Dermis microvascular lymphatic vessel endothelial cell (primary cell): Measurements from ENCODE around the gene GRID2IP. TPM values are rescaled to one million over a fixed set of nuclear protein-coding genes. Genes with fewer than 3 reads are reported as not detected.
"Not testable (repeated sequence)": the region's sequence is repeated elsewhere in the genome, so short reads cannot be mapped to it uniquely, and the experiment has no call there.

ENCODE experiments used
- DNase-seq, 2 donors: peaks; one replicate each; pipeline versions ENCODE4 v3.0.0 to v3.0.0-alpha.2; 2010; ENCODE audit warnings: low read depth in 2 of 2
- total RNA-seq: library from RNA; depleted of rRNA; stranded (reverse); fragments of >200 nt; gene quantifications from 2 replicates; pipeline ENCODE4 v1.2.1, GENCODE V29; 2014

Gene GRID2IP
- total RNA-seq, 1 donor from 2014 or later, result not detected

DNA sequence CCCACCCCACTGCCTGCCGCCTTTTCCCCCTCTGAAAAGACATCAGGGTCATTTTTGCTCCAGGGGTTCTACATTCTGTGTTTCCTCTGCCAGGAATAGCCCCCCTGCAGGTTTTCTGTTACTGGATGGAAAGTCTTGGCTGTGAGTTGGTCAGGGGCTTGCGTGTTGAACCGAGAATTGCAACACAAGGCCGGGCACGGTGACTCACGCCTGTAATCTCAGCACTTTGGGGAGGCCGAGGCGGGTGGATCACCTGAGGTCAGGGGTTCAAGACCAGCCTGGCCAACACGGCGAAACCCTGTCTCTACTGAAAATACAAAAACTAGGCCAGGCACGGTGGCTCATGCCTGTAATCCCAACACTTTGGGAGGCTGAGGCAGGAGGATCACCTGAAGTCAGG, 101.4 kb downstream of the GRID2IP start:
- DNase-seq, result not testable (repeated sequence)

DNA sequence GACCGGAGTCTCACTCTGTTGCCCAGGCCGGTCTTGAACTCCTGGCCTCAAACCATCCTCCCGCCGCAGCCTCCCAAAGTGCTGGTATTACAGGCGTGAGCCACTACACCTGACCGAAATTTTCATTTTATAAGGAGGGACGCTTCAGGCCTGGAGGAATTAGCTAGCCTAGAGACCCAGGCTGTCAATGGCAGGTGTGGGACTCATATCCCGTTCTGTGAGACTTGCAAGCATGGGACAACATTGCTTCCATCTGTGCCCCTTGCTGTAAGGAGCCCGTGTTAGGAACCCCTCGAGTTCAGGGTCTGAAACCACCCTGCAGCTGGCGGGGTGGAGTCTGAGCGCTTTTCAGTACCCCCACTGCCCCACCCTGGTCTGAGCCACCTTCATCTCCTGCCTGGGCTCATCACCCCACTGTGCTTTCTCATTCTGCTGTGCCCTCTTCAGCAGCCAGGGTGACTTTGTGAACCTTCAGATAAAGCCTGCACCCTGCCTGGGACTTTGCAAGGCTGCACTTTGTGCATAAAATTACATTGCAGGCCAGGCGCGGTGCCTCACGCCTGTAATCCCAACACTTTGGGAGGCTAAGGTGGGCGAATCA, 102.2 kb downstream of the GRID2IP start:
- DNase-seq, result no peak

- peak; percentile 90 to 91 for DNase-seq
Measured at GRCh38 chr7:6447581-6448199, 103.6 kb downstream of the GRID2IP start, which contains the start of gene DAGLB. Gene DAGLB, minus strand, starts transcription at chr7:6447954. Its CDS starts 112 bp downstream, at chr7:6447842.

Other genes with a start within 250 kb of the GRID2IP start
- gene FAM220A, start 202.5 kb downstream of the GRID2IP start, total RNA-seq, result 10.4 and 12.1 TPM in 2 replicates
- gene RAC1, start 176.9 kb downstream of the GRID2IP start, total RNA-seq, result 41.6 and 82.6 TPM in 2 replicates
- gene DAGLB, start 103.5 kb downstream of the GRID2IP start, total RNA-seq, result 17.3 and 18.3 TPM in 2 replicates
- gene KDELR2, start 67.3 kb downstream of the GRID2IP start, total RNA-seq, result 99.4 and 122 TPM in 2 replicates
- gene ZDHHC4, start 26.0 kb upstream of the GRID2IP start, total RNA-seq, result 24.0 and 40.2 TPM in 2 replicates
- 8.7 and 13.9 TPM in 2 replicates for gene INTS15, start 38.6 kb upstream of the GRID2IP start, total RNA-seq
- 0.90 and 4.6 TPM in 2 replicates for gene ZNF853, start 64.1 kb upstream of the GRID2IP start, total RNA-seq
- gene ZNF316, start 85.9 kb upstream of the GRID2IP start, total RNA-seq, result 8.1 and 16.7 TPM in 2 replicates
- gene ZNF12, start 155.5 kb upstream of the GRID2IP start, total RNA-seq, result 12.7 and 20.5 TPM in 2 replicates
- gene RSPH10B2, start 202.6 kb upstream of the GRID2IP start, total RNA-seq, result 0.39 and 2.3 TPM in 2 replicates